DND-41 (cell line): ENCODE results near the gene ANKS1B.

Experiments
- ATAC-seq: fragments of 200-7000 bp; cut with Tn5 transposase; 3 replicates; pipeline ENCODE4 v1.9.1; 2021; ENCODE audit warnings: low read depth; ENCODE audit not compliant: insufficient read depth
- DNase-seq: peaks from one replicate; pipeline ENCODE4 v3.0.0-alpha.2; 2020
- H2AFZ ChIP-seq: 2 replicates; pipeline ENCODE4 v1.6.0; 2012; ENCODE audit warnings: low read depth, low read length
- H3K27ac ChIP-seq: 2 replicates; pipeline ENCODE4 v1.5.1; 2012; ENCODE audit warnings: low read length, inconsistent platforms
- H3K27me3 ChIP-seq: fragments of 200-600 bp; sonication (generic); 2 replicates; pipeline ENCODE4 v1.6.0; 2012; ENCODE audit warnings: low read length, mild to moderate bottlenecking, inconsistent platforms; ENCODE audit not compliant: insufficient read depth, poor library complexity
- H3K36me3 ChIP-seq: 2 replicates; pipeline ENCODE4 v1.5.1; 2012; ENCODE audit warnings: low read length, inconsistent platforms; ENCODE audit not compliant: insufficient read depth
- H3K4me1 ChIP-seq: 2 replicates; pipeline ENCODE4 v1.5.1; 2012; ENCODE audit warnings: mild to moderate bottlenecking, low read length; ENCODE audit not compliant: insufficient read depth
- H3K4me2 ChIP-seq: 2 replicates; pipeline ENCODE4 v1.6.0; 2012; ENCODE audit warnings: mild to moderate bottlenecking, moderate library complexity, low read length, inconsistent platforms; ENCODE audit not compliant: insufficient read depth
- H3K4me3 ChIP-seq, 2 experiments: fragments of 200-600 bp in 1 of 2; shearing (Covaris generic) in 1 of 2; 2 replicates each; pipeline ENCODE4 v1.5.1; 2012 to 2016; ENCODE audit warnings: inconsistent platforms in 2 of 2, low read length in 2 of 2, mild to moderate bottlenecking in 2 of 2, low read depth in 1 of 2, moderate library complexity in 1 of 2
- H3K79me2 ChIP-seq: 2 replicates; pipeline ENCODE4 v1.6.0; 2012; ENCODE audit warnings: low read length, inconsistent platforms; ENCODE audit not compliant: insufficient read depth
- H3K9ac ChIP-seq: 2 replicates; pipeline ENCODE4 v1.6.0; 2012; ENCODE audit warnings: low read depth, mild to moderate bottlenecking, inconsistent platforms, low read length, moderate library complexity
- H3K9me3 ChIP-seq: 2 replicates; pipeline ENCODE4 v1.5.1; 2012; ENCODE audit warnings: low read length, moderate library complexity, mild to moderate bottlenecking, inconsistent platforms; ENCODE audit not compliant: insufficient read depth, severe bottlenecking
- H4K20me1 ChIP-seq: 2 replicates; pipeline ENCODE4 v1.6.0; 2012; ENCODE audit warnings: low read length; ENCODE audit not compliant: insufficient read depth
- CTCF ChIP-seq: IDR thresholded peaks from 2 replicates; pipeline ENCODE4 v1.5.1; 2012; ENCODE audit warnings: borderline replicate concordance, low read length, moderate library complexity, mild to moderate bottlenecking; ENCODE audit not compliant: poor library complexity, severe bottlenecking; ENCODE audit errors: extremely low read depth
- EZH2 ChIP-seq: IDR thresholded peaks from 3 replicates; pipeline ENCODE4 v1.6.1; 2012; ENCODE audit warnings: borderline replicate concordance, low read depth, mild to moderate bottlenecking, moderate library complexity, low read length, inconsistent platforms; ENCODE audit not compliant: severe bottlenecking

ANKS1B gene

GRCh38 chr12:99259040-99259934 is 725.4 kb downstream of the ANKS1B start:
- Histone ChIP-seq H3K27ac (no peak overlapping the region), H3K27me3 (peaks cover 4% of the 10 kb centered on the region), H3K9ac (no peak overlapping the region), H2AFZ (no peak overlapping the region), H3K9me3 (no peaks in the 10 kb centered on the region), H3K4me3 (no peak overlapping the region), H3K4me2 (no peak overlapping the region), H3K36me3 (no peaks in the 10 kb centered on the region), H3K4me1 (no peaks in the 10 kb centered on the region), H3K79me2 (no peaks in the 10 kb centered on the region), H4K20me1 (no peaks in the 10 kb centered on the region)
- ATAC-seq: no peak
- no peak for TF ChIP-seq CTCF
- TF ChIP-seq EZH2: no peak
- DNase-seq: no peak

DNA sequence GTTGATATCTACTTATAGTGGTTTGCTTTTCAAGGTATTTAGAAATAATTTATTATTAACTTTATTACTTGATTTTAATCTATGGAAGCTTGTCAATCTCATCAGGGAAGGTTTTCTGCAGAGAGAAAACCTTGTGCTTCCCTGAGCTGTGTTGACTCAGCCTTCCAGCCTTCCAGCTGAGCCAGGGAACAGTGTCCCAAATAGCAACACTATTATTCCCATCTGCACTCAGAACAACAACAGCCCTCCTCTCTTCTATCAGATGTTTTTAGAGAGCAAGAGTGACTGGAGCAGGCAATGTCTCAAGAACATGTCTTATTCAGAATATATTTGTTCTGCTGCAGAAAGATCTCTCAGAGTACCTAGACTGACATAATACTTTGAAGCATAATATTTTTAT is 727.1 kb downstream of the ANKS1B start:
- H2AFZ ChIP-seq: no peak overlapping the region
- no peak overlapping the region for H3K4me2 ChIP-seq
- TF ChIP-seq CTCF (no peak), EZH2 (no peak)
- no peaks in the 10 kb centered on the region for H3K79me2 ChIP-seq
- no peak overlapping the region for H3K9ac ChIP-seq
- H3K4me3 ChIP-seq: no peak overlapping the region
- no peaks in the 10 kb centered on the region for H3K36me3 ChIP-seq
- DNase-seq (no peak), ATAC-seq (no peak)
- H3K4me1 ChIP-seq: no peaks in the 10 kb centered on the region
- H3K9me3 ChIP-seq: no peaks in the 10 kb centered on the region
- H4K20me1 ChIP-seq: no peaks in the 10 kb centered on the region
- H3K27me3 ChIP-seq: peaks cover 4% of the 10 kb centered on the region
- no peak overlapping the region for H3K27ac ChIP-seq

GRCh38 chr12:99253068-99253467 is 731.7 kb downstream of the ANKS1B start:
- Histone ChIP-seq H3K36me3 (no peaks in the 10 kb centered on the region), H3K27me3 (no peaks in the 10 kb centered on the region), H3K9ac (no peak overlapping the region), H3K4me1 (no peaks in the 10 kb centered on the region), H3K9me3 (no peaks in the 10 kb centered on the region), H3K4me2 (no peak overlapping the region), H3K79me2 (no peaks in the 10 kb centered on the region), H4K20me1 (no peaks in the 10 kb centered on the region), H3K27ac (no peak overlapping the region), H2AFZ (no peak overlapping the region), H3K4me3 (no peak overlapping the region)
- TF ChIP-seq EZH2: no peak
- no peak for TF ChIP-seq CTCF
- DNase-seq: no peak
- no peak for ATAC-seq
